Fibroblast of mammary gland (primary cell): ENCODE results near the gene PTPN13.

Experiments used
- DNase-seq: peaks from one replicate; pipeline ENCODE4 v3.0.0-alpha.2; 2010; ENCODE audit warnings: low read depth
- H3K4me3 ChIP-seq: 2 replicates; pipeline ENCODE4 v1.5.1; 2011; ENCODE audit warnings: low read depth, mild to moderate bottlenecking, low read length, moderate library complexity; ENCODE audit not compliant: control insufficient read depth
- CTCF ChIP-seq: conservative IDR thresholded peaks from 2 replicates; pipeline ENCODE4 v1.5.1; 2011; ENCODE audit warnings: low read depth, low read length, inconsistent platforms; ENCODE audit not compliant: control insufficient read depth, insufficient read depth

The PTPN13 gene

GRCh38 chr4:86848732-86849619, 254.9 kb downstream of the PTPN13 start, which contains the start of gene SLC10A6:
TSS of gene SLC10A6 (minus strand) at chr4:86849384. CDS start at chr4:86849115, 269 bp downstream.
- no peak for TF ChIP-seq CTCF
- DNase-seq, result peak; percentile 37
- no peak within 1 kb of the TSS for H3K4me3 ChIP-seq

GRCh38 chr4:86853209-86853608, 259.1 kb downstream of the PTPN13 start:
- DNase-seq, result no peak
- H3K4me3 ChIP-seq, result no peak overlapping the region
- no peak for TF ChIP-seq CTCF

GRCh38 chr4:86855572-86855971, 261.5 kb downstream of the PTPN13 start:
- H3K4me3 ChIP-seq, result no peak overlapping the region
- peak; percentile 63 for DNase-seq

GRCh38 chr4:86856896-86857295, 262.8 kb downstream of the PTPN13 start:
- TF ChIP-seq CTCF, result no peak
- H3K4me3 ChIP-seq, result no peak overlapping the region
- DNase-seq, result no peak

More at GRCh38 chr4:86855572-86855971, 261.5 kb downstream of the PTPN13 start:
- TF ChIP-seq CTCF, result no peak

- DNase-seq, result no peak
- H3K4me3 ChIP-seq, result no peak overlapping the region
- no peak for TF ChIP-seq CTCF
Measured at GRCh38 chr4:86857341-86858052, 263.4 kb downstream of the PTPN13 start.
